Activated CD8-positive, alpha-beta memory T cell treated with anti-CD3 and anti-CD28 coated beads, Interleukin-2, amount 50 U/mL, for 48 hours (primary cell): ENCODE data around the gene FOXO4.

Experiments
- DNase-seq: peaks from one replicate; pipeline ENCODE4 v3.0.0-alpha.2; 2020

Gene FOXO4

GRCh38 chrX:71100581-71101505, 5.2 kb downstream of the FOXO4 start:
- no peak for DNase-seq

- DNase-seq, result no peak
These were observed 6.6 kb downstream of the FOXO4 start for GRCh38 chrX:71102292-71102691.

GRCh38 chrX:71103110-71103983, 7.7 kb downstream of the FOXO4 start:
- DNase-seq, result peak; percentile 59

GRCh38 chrX:71105628-71106027, 10.0 kb downstream of the FOXO4 start:
- DNase-seq, result no peak

GRCh38 chrX:71106427-71106826, 10.8 kb downstream of the FOXO4 start, which contains the start of gene CXorf65:
TSS of gene CXorf65 (minus strand) at chrX:71106740. CDS start at chrX:71106556, 184 bp downstream.
- DNase-seq, result no peak

- DNase-seq, result no peak
These were observed 11.6 kb downstream of the FOXO4 start for GRCh38 chrX:71107245-71107644.

- DNase-seq, result no peak
These were observed 12.2 kb downstream of the FOXO4 start for GRCh38 chrX:71107762-71108360.

- no peak for DNase-seq
These were observed 13.4 kb downstream of the FOXO4 start for GRCh38 chrX:71109051-71109450.

- DNase-seq, result peak; percentile 65
These were observed 15.6 kb downstream of the FOXO4 start, which contains the start of gene IL2RG for GRCh38 chrX:71111141-71111843. TSS of gene IL2RG (minus strand) at chrX:71111577. CDS start at chrX:71111539, 38 bp downstream.

- no peak for DNase-seq
These were observed 16.3 kb downstream of the FOXO4 start for GRCh38 chrX:71111921-71112431.

GRCh38 chrX:71117358-71117757, 21.7 kb downstream of the FOXO4 start:
- DNase-seq, result no peak

- DNase-seq, result peak; percentile 87
These were observed 22.7 kb downstream of the FOXO4 start, which contains the start of gene MED12 for GRCh38 chrX:71118032-71118984. TSS of gene MED12 (plus strand) at chrX:71118596. CDS start at chrX:71118755, 159 bp downstream.

GRCh38 chrX:71118985-71119535, 23.4 kb downstream of the FOXO4 start:
- DNase-seq, result no peak

- DNase-seq, result no peak
These were observed 32.6 kb downstream of the FOXO4 start for GRCh38 chrX:71128166-71128833.

- peak; percentile 82 for DNase-seq
These were observed 33.5 kb downstream of the FOXO4 start for GRCh38 chrX:71128915-71129765.

- DNase-seq, result no peak
These were observed 35.9 kb downstream of the FOXO4 start for GRCh38 chrX:71131510-71131909.

GRCh38 chrX:71140440-71140839, 44.8 kb downstream of the FOXO4 start:
- DNase-seq, result no peak

- DNase-seq, result no peak
These were observed 47.9 kb downstream of the FOXO4 start for GRCh38 chrX:71143508-71143907.

- no peak for DNase-seq
These were observed 49.0 kb downstream of the FOXO4 start, which contains the start of gene NLGN3 for GRCh38 chrX:71144651-71145050. TSS of gene NLGN3 (plus strand) at chrX:71144841. CDS start at chrX:71147750, 2,909 bp downstream.
